ENCODE results near the gene PIM3.

DNA sequence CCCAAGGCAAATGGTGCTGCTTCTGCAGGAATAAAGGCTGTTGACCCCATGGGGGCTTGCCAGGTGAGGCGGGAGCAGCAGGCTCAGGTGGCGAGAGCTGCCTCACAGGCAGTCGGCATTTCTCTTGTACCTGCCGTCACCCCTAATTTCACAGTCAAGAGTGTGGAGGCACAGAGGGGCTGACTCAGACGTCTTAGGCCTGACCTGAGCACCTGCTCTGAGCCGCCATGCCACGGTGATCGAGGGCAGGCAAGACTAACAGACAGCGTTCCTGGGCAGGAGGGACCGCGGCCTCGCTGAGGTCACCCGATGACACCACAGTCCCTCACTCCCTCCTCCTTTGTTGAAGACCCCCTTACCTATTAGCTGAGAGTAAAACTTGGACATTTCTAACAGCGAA, 47.5 kb upstream of the PIM3 start:
- TF ChIP-seq POLR2A (IDR thresholded peaks at IDR 0.05): no peak
- TF ChIP-seq, protein P1, sequence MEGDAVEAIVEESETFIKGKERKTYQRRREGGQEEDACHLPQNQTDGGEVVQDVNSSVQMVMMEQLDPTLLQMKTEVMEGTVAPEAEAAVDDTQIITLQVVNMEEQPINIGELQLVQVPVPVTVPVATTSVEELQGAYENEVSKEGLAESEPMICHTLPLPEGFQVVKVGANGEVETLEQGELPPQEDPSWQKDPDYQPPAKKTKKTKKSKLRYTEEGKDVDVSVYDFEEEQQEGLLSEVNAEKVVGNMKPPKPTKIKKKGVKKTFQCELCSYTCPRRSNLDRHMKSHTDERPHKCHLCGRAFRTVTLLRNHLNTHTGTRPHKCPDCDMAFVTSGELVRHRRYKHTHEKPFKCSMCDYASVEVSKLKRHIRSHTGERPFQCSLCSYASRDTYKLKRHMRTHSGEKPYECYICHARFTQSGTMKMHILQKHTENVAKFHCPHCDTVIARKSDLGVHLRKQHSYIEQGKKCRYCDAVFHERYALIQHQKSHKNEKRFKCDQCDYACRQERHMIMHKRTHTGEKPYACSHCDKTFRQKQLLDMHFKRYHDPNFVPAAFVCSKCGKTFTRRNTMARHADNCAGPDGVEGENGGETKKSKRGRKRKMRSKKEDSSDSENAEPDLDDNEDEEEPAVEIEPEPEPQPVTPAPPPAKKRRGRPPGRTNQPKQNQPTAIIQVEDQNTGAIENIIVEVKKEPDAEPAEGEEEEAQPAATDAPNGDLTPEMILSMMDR (IDR thresholded peaks at IDR 0.05): no peak

Data from uterus (tissue), 2 donors.